GM23248 (cell line): Measurements from ENCODE around the gene METTL25B. TPM values are rescaled to one million over a fixed set of nuclear protein-coding genes. Genes with fewer than 3 reads are reported as not detected.

Experiments
- DNase-seq: peaks from one replicate; pipeline ENCODE4 v3.0.0-alpha.2; 2015
- H2AFZ ChIP-seq: fragments of 200-600 bp; sonication (generic); 2 replicates; pipeline ENCODE4 v1.6.1; 2016; ENCODE audit warnings: antibody characterized with exemption
- H3F3A ChIP-seq: fragments of 200-600 bp; sonication (generic); 2 replicates; pipeline ENCODE4 v1.6.1; 2016; ENCODE audit warnings: mild to moderate bottlenecking, antibody characterized with exemption, mixed run types; ENCODE audit not compliant: insufficient read depth
- H3K27ac ChIP-seq: fragments of 200-600 bp; sonication (generic); 2 replicates; pipeline ENCODE4 v1.5.1; 2016; ENCODE audit warnings: mild to moderate bottlenecking
- H3K27me3 ChIP-seq: fragments of 200-600 bp; sonication (generic); replicated peaks from 2 replicates; pipeline ENCODE4 v1.6.1; 2016; ENCODE audit warnings: mild to moderate bottlenecking; ENCODE audit not compliant: insufficient read depth
- H3K36me3 ChIP-seq: fragments of 200-600 bp; sonication (generic); 2 replicates; pipeline ENCODE4 v1.6.1; 2016; ENCODE audit warnings: low read depth, mild to moderate bottlenecking
- H3K4me1 ChIP-seq: fragments of 200-600 bp; sonication (generic); 2 replicates; pipeline ENCODE4 v1.6.1; 2016; ENCODE audit warnings: mild to moderate bottlenecking; ENCODE audit not compliant: insufficient read depth
- H3K4me2 ChIP-seq: fragments of 200-600 bp; sonication (generic); one replicate; pipeline ENCODE4 v1.6.1; 2016; ENCODE audit warnings: mild to moderate bottlenecking; ENCODE audit not compliant: unreplicated experiment
- H3K4me3 ChIP-seq: fragments of 200-600 bp; sonication (generic); 2 replicates; pipeline ENCODE4 v1.5.1; 2016; ENCODE audit warnings: mild to moderate bottlenecking
- H3K79me2 ChIP-seq: fragments of 200-600 bp; sonication (generic); 2 replicates; pipeline ENCODE4 v1.6.1; 2016; ENCODE audit warnings: mild to moderate bottlenecking; ENCODE audit not compliant: insufficient read depth
- H3K9ac ChIP-seq: fragments of 200-600 bp; sonication (generic); 2 replicates; pipeline ENCODE4 v1.6.1; 2016; ENCODE audit warnings: mild to moderate bottlenecking
- H3K9me2 ChIP-seq: fragments of 200-600 bp; sonication (generic); 2 replicates; pipeline ENCODE4 v1.6.1; 2016; ENCODE audit warnings: mixed run types, mild to moderate bottlenecking, moderate library complexity; ENCODE audit not compliant: insufficient read depth
- H3K9me3 ChIP-seq: fragments of 200-600 bp; sonication (generic); one replicate; pipeline ENCODE4 v1.6.1; 2017; ENCODE audit warnings: low read depth
- H4K20me1 ChIP-seq: fragments of 200-600 bp; sonication (generic); 2 replicates; pipeline ENCODE4 v1.6.0; 2016; ENCODE audit not compliant: insufficient read depth
- EZH2 ChIP-seq: fragments of 200-600 bp; sonication (generic); IDR thresholded peaks from 2 replicates; pipeline ENCODE4 v1.6.1; 2018; ENCODE audit warnings: antibody characterized with exemption, mild to moderate bottlenecking; ENCODE audit not compliant: insufficient read depth, poor library complexity, severe bottlenecking
- EZH2phosphoT487 ChIP-seq: fragments of 200-600 bp; sonication (generic); IDR thresholded peaks from 2 replicates; pipeline ENCODE4 v1.6.1; 2018; ENCODE audit warnings: antibody characterized with exemption, moderate library complexity, mild to moderate bottlenecking, low read depth; ENCODE audit not compliant: insufficient read depth
- WGBS, 2 experiments: methylation state at CpG; one replicate each; pipeline ENCODE4 v1.1.6; 2015 to 2017; ENCODE audit warnings: low lambda C conversion rate in 2 of 2, low coverage in 1 of 2; ENCODE audit errors: missing lambda C conversion rate in 2 of 2; 5-methylcytosine and 5-hydroxymethylcytosine counted together
- in situ Hi-C: fragments of 300-500 bp; cut with MboI; formaldehyde crosslinking; loops from 2 replicates; pipeline ENCODE4 v1.15.0; 2020
- polyA plus RNA-seq: library from polyadenylated mRNA; unstranded; fragments of >200 nt; fragmentation: Nextera tagmentation; extraction: Ambion mirVana; gene quantifications from 2 replicates; pipeline ENCODE4 v1.2.1, GENCODE V29; 2016
- total RNA-seq: library from RNA; depleted of rRNA; stranded (reverse); fragments of >200 nt; shearing (Covaris generic); gene quantifications from 2 replicates; pipeline ENCODE4 v1.2.3, GENCODE V29; 2014

METTL25B gene
- total and polyA plus RNA-seq, 2 experiments from 2014 or later: 4.5 to 7.4 TPM

GRCh38 chr1:156738916-156739315 lies 10.6 kb downstream of the METTL25B start:
- H3K4me1 ChIP-seq: peaks cover 17% of the 10 kb centered on the region
- H3K4me2 ChIP-seq: no peak overlapping the region
- H3K9ac ChIP-seq: no peak overlapping the region
- DNase-seq: no peak
- in situ Hi-C loops: no loop called here
- H3K36me3 ChIP-seq: peaks cover 15% of the 10 kb centered on the region; the same call in 1 of the 2 replicates
- H3K9me2 ChIP-seq: no peaks in the 10 kb centered on the region
- no peaks in the 10 kb centered on the region for H3K27me3 ChIP-seq
- H3K9me3 ChIP-seq: no peaks in the 10 kb centered on the region
- TF ChIP-seq EZH2phosphoT487 (no peak), EZH2 (no peak)
- no peak overlapping the region for H2AFZ ChIP-seq
- H3K27ac ChIP-seq: no peak overlapping the region
- no peaks in the 10 kb centered on the region for H4K20me1 ChIP-seq
- H3K4me3 ChIP-seq: no peak overlapping the region
- peaks cover 52% of the 10 kb centered on the region for H3K79me2 ChIP-seq
- H3F3A ChIP-seq: peaks cover 17% of the 10 kb centered on the region
- 76 to 85% methylated on average over 2 of the region's 2 CpGs for WGBS, 2 experiments

- Histone ChIP-seq H3K27ac (peak overlapping the region; percentile 31), H3K4me2 (peak overlapping the region; percentile 84), H3F3A (peaks cover 18% of the 10 kb centered on the region), H3K27me3 (no peaks in the 10 kb centered on the region), H3K9me2 (no peaks in the 10 kb centered on the region), H3K79me2 (peaks cover 64% of the 10 kb centered on the region), H3K36me3 (peaks cover 15% of the 10 kb centered on the region; the same call in 1 of the 2 replicates), H2AFZ (peak overlapping the region; percentile 66), H3K9ac (peak overlapping the region; percentile 86), H3K4me1 (peaks cover 17% of the 10 kb centered on the region), H3K4me3 (peak overlapping the region; percentile 91), H4K20me1 (no peaks in the 10 kb centered on the region), H3K9me3 (no peaks in the 10 kb centered on the region)
- in situ Hi-C loops: no loop called here
- peak; percentile 36 for DNase-seq
- TF ChIP-seq EZH2: no peak
- WGBS, 2 experiments: 15 to 19% methylated on average over 7 of the region's 7 CpGs
Observed at GRCh38 chr1:156740237-156740740, 12.0 kb downstream of the METTL25B start.

- H3F3A ChIP-seq: peaks cover 22% of the 10 kb centered on the region
- H3K9ac ChIP-seq: peak within 1 kb of the TSS; percentile 86
- H3K79me2 ChIP-seq: peaks cover 71% of the 10 kb centered on the region
- peaks cover 22% of the 10 kb centered on the region for H3K4me1 ChIP-seq
- H3K27ac ChIP-seq: peak within 1 kb of the TSS; percentile 62
- no peaks in the 10 kb centered on the region for H3K9me3 ChIP-seq
- TF ChIP-seq EZH2: no peak
- no peaks in the 10 kb centered on the region for H4K20me1 ChIP-seq
- H2AFZ ChIP-seq: peak within 1 kb of the TSS; percentile 66
- H3K4me2 ChIP-seq: peak within 1 kb of the TSS; percentile 84
- in situ Hi-C loops: no loop called here
- no peaks in the 10 kb centered on the region for H3K9me2 ChIP-seq
- 0 out of 2 replicates have a peak, but pooled peaks cover 15% of the 10 kb centered on the region for H3K36me3 ChIP-seq
- no peaks in the 10 kb centered on the region for H3K27me3 ChIP-seq
- 1 to 3% methylated on average over 38 of the region's 38 CpGs for WGBS, 2 experiments
- H3K4me3 ChIP-seq: peak within 1 kb of the TSS; percentile 91
- DNase-seq: peak; percentile 99
Observed at GRCh38 chr1:156740741-156741480, 12.6 kb downstream of the METTL25B start, which contains the start of gene MRPL24. Gene MRPL24, minus strand, starts transcription at chr1:156741088. Its CDS starts 2,384 bp downstream, at chr1:156738704.

- Histone ChIP-seq H3K9ac (peak overlapping the region; percentile 40; the same call in 1 of the 2 replicates), H3K4me2 (peak overlapping the region; percentile 68), H3K9me3 (no peaks in the 10 kb centered on the region), H3F3A (peaks cover 22% of the 10 kb centered on the region), H3K27ac (peak overlapping the region; percentile 62), H3K36me3 (0 out of 2 replicates have a peak, but pooled peaks cover 15% of the 10 kb centered on the region), H3K27me3 (no peaks in the 10 kb centered on the region), H3K9me2 (no peaks in the 10 kb centered on the region), H3K4me3 (peak overlapping the region; percentile 42), H3K4me1 (peaks cover 27% of the 10 kb centered on the region), H3K79me2 (peaks cover 77% of the 10 kb centered on the region), H4K20me1 (no peaks in the 10 kb centered on the region), H2AFZ (peak overlapping the region; percentile 58; the same call in 1 of the 2 replicates)
- in situ Hi-C loops: no loop called here
- TF ChIP-seq EZH2: no peak
- TF ChIP-seq EZH2phosphoT487: no peak
- 56 to 57% methylated on average over 8 of the region's 8 CpGs for whole genome bisulfite sequencing, 2 experiments
- DNase-seq: no peak
Observed at GRCh38 chr1:156741481-156741983, 13.3 kb downstream of the METTL25B start.
